GM23338 (cell line): ENCODE measurements around the gene VPS4A. TPM values are rescaled to one million over a fixed set of nuclear protein-coding genes. Genes with fewer than 3 reads are reported as not detected.

Experiments used
- CREB1 ChIP-seq: fragments of 250-450 bp; sonication (Bioruptor Pico); IDR thresholded peaks from 2 replicates; pipeline ENCODE4 v1.5.0; 2020; ENCODE audit warnings: low read depth, mild to moderate bottlenecking, moderate library complexity
- ETS1 ChIP-seq: IDR thresholded peaks from 2 replicates; pipeline ENCODE4 v1.6.1; 2016; ENCODE audit warnings: antibody characterized with exemption
- EZH2 ChIP-seq: fragments of 200-600 bp; sonication (generic); IDR thresholded peaks from one replicate; pipeline ENCODE4 v1.8.0; 2017; ENCODE audit warnings: antibody characterized with exemption, mild to moderate bottlenecking, low read depth; ENCODE audit not compliant: unreplicated experiment
- ZNF114 ChIP-seq: fragments of 250-450 bp; sonication (Bioruptor Pico); IDR thresholded peaks from 2 replicates; pipeline ENCODE4 v1.5.0; 2020; ENCODE audit warnings: mild to moderate bottlenecking, moderate library complexity
- polyA plus RNA-seq: library from polyadenylated mRNA; unstranded; fragments of >200 nt; fragmentation: Nextera tagmentation; extraction: Ambion mirVana; gene quantifications from 2 replicates; pipeline ENCODE4 v1.2.1, GENCODE V29; 2016
- total RNA-seq: library from RNA; depleted of rRNA; stranded (reverse); fragments of >200 nt; shearing (Covaris generic); gene quantifications from 2 replicates; pipeline ENCODE4 v1.2.3, GENCODE V29; 2014
- TF ChIP-seq, protein P1 (sequence below): fragments of 250-450 bp; sonication (Bioruptor Pico); IDR thresholded peaks from 2 replicates; pipeline ENCODE4 v1.5.0; 2020; ENCODE audit warnings: mild to moderate bottlenecking, moderate library complexity
- TF ChIP-seq, protein P2 (sequence below): IDR thresholded peaks from one replicate; pipeline ENCODE4 v1.6.1; 2018; ENCODE audit warnings: antibody characterized with exemption; ENCODE audit not compliant: unreplicated experiment

The VPS4A gene
- total and polyA plus RNA-seq, 2 experiments from 2014 or later, result 29.1 to 32.7 TPM

DNA sequence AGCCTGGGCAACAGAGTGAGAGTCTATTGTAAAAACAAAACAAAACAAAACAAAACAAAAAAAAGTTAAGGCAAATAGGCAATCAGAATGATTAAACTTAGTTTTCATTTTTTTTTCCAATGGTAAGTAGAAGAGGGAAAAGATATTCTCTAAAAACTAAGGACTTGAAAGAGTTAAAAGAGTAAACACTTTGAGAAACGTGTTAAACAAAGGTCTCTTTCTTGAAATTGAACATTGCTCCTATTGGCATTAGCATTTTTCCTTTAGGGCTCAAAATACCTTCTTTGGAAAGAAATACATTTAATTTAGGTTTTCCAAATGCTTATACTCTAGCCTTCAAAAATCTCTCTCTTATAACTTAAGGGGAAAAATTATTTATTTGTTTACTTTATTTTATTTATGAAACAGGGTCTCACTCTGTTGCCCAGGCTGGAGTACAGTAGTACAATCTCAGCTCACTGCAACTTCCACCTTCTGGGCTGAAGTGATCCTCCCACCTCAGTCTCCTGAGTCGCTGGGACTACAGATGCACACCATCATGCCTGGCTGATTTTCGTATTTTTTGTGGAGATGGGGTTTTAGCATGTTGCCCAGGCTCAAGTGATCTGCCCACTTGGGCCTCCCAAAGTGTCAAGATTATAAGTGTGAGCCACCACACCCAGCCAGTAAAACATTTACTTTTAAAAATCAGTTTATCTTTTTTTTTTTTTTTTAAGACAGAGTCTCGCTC lies 44.7 kb upstream of the VPS4A start (continued):
- TF ChIP-seq, protein P1, sequence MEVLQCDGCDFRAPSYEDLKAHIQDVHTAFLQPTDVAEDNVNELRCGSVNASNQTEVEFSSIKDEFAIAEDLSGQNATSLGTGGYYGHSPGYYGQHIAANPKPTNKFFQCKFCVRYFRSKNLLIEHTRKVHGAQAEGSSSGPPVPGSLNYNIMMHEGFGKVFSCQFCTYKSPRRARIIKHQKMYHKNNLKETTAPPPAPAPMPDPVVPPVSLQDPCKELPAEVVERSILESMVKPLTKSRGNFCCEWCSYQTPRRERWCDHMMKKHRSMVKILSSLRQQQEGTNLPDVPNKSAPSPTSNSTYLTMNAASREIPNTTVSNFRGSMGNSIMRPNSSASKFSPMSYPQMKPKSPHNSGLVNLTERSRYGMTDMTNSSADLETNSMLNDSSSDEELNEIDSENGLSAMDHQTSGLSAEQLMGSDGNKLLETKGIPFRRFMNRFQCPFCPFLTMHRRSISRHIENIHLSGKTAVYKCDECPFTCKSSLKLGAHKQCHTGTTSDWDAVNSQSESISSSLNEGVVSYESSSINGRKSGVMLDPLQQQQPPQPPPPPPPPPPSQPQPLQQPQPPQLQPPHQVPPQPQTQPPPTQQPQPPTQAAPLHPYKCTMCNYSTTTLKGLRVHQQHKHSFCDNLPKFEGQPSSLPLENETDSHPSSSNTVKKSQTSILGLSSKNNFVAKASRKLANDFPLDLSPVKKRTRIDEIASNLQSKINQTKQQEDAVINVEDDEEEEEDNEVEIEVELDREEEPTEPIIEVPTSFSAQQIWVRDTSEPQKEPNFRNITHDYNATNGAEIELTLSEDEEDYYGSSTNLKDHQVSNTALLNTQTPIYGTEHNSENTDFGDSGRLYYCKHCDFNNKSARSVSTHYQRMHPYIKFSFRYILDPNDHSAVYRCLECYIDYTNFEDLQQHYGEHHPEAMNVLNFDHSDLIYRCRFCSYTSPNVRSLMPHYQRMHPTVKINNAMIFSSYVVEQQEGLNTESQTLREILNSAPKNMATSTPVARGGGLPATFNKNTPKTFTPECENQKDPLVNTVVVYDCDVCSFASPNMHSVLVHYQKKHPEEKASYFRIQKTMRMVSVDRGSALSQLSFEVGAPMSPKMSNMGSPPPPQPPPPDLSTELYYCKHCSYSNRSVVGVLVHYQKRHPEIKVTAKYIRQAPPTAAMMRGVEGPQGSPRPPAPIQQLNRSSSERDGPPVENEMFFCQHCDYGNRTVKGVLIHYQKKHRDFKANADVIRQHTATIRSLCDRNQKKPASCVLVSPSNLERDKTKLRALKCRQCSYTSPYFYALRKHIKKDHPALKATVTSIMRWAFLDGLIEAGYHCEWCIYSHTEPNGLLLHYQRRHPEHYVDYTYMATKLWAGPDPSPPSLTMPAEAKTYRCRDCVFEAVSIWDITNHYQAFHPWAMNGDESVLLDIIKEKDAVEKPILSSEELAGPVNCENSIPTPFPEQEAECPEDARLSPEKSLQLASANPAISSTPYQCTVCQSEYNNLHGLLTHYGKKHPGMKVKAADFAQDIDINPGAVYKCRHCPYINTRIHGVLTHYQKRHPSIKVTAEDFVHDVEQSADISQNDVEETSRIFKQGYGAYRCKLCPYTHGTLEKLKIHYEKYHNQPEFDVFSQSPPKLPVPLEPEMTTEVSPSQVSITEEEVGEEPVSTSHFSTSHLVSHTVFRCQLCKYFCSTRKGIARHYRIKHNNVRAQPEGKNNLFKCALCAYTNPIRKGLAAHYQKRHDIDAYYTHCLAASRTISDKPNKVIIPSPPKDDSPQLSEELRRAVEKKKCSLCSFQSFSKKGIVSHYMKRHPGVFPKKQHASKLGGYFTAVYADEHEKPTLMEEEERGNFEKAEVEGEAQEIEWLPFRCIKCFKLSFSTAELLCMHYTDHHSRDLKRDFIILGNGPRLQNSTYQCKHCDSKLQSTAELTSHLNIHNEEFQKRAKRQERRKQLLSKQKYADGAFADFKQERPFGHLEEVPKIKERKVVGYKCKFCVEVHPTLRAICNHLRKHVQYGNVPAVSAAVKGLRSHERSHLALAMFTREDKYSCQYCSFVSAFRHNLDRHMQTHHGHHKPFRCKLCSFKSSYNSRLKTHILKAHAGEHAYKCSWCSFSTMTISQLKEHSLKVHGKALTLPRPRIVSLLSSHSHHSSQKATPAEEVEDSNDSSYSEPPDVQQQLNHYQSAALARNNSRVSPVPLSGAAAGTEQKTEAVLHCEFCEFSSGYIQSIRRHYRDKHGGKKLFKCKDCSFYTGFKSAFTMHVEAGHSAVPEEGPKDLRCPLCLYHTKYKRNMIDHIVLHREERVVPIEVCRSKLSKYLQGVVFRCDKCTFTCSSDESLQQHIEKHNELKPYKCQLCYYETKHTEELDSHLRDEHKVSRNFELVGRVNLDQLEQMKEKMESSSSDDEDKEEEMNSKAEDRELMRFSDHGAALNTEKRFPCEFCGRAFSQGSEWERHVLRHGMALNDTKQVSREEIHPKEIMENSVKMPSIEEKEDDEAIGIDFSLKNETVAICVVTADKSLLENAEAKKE (CRISPR knock-in tag), result no peak
- no peak for TF ChIP-seq ZNF114
- no peak for TF ChIP-seq CREB1
- no peak for TF ChIP-seq EZH2
- TF ChIP-seq, protein P2, sequence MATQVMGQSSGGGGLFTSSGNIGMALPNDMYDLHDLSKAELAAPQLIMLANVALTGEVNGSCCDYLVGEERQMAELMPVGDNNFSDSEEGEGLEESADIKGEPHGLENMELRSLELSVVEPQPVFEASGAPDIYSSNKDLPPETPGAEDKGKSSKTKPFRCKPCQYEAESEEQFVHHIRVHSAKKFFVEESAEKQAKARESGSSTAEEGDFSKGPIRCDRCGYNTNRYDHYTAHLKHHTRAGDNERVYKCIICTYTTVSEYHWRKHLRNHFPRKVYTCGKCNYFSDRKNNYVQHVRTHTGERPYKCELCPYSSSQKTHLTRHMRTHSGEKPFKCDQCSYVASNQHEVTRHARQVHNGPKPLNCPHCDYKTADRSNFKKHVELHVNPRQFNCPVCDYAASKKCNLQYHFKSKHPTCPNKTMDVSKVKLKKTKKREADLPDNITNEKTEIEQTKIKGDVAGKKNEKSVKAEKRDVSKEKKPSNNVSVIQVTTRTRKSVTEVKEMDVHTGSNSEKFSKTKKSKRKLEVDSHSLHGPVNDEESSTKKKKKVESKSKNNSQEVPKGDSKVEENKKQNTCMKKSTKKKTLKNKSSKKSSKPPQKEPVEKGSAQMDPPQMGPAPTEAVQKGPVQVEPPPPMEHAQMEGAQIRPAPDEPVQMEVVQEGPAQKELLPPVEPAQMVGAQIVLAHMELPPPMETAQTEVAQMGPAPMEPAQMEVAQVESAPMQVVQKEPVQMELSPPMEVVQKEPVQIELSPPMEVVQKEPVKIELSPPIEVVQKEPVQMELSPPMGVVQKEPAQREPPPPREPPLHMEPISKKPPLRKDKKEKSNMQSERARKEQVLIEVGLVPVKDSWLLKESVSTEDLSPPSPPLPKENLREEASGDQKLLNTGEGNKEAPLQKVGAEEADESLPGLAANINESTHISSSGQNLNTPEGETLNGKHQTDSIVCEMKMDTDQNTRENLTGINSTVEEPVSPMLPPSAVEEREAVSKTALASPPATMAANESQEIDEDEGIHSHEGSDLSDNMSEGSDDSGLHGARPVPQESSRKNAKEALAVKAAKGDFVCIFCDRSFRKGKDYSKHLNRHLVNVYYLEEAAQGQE, result no peak
- TF ChIP-seq ETS1, result no peak
